AG10803 (cell line): ENCODE measurements around the gene ZW10.
"Not testable (repeated sequence)": the region's sequence is repeated elsewhere in the genome, so short reads cannot be mapped to it uniquely, and the experiment has no call there.

Experiments used
- DNase-seq: peaks from one replicate; pipeline ENCODE4 v3.0.0; 2010; ENCODE audit warnings: low read depth
- H3K4me3 ChIP-seq: 2 replicates; pipeline ENCODE4 v1.5.1; 2011; ENCODE audit warnings: mild to moderate bottlenecking, low read length, control low read depth
- TF ChIP-seq, protein P1 (sequence below): conservative IDR thresholded peaks from 2 replicates; pipeline ENCODE4 v1.5.1; 2011; ENCODE audit warnings: mild to moderate bottlenecking, low read length, control low read depth, inconsistent platforms

The ZW10 gene

DNA sequence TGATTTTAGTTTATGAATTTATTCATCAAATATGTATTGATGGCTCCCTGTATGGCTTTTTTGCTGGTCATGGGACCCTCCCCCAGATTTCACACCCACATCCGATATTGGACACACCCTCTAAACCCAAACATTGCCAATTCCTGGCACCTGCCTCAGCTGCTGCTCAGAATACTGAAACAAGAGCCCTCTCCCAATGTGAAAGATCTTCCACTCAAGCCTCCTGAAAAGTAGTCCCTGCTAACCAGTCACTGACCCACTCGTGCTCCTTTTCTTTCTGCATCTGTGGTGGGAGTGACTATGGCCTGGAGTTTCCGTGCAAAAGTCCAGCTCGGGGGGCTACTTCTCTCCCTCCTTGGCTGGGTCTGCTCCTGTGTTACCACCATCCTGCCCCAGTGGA lies 6.0 kb upstream of the ZW10 start, which contains the start of gene CLDN25:
Gene CLDN25, plus strand, starts transcription at position 301 of the 400 bp plus-strand sequence. Its CDS starts 0 bp downstream, at position 301.
- TF ChIP-seq, protein P1, sequence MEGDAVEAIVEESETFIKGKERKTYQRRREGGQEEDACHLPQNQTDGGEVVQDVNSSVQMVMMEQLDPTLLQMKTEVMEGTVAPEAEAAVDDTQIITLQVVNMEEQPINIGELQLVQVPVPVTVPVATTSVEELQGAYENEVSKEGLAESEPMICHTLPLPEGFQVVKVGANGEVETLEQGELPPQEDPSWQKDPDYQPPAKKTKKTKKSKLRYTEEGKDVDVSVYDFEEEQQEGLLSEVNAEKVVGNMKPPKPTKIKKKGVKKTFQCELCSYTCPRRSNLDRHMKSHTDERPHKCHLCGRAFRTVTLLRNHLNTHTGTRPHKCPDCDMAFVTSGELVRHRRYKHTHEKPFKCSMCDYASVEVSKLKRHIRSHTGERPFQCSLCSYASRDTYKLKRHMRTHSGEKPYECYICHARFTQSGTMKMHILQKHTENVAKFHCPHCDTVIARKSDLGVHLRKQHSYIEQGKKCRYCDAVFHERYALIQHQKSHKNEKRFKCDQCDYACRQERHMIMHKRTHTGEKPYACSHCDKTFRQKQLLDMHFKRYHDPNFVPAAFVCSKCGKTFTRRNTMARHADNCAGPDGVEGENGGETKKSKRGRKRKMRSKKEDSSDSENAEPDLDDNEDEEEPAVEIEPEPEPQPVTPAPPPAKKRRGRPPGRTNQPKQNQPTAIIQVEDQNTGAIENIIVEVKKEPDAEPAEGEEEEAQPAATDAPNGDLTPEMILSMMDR, result no peak
- no peak within 1 kb of the TSS for H3K4me3 ChIP-seq
- DNase-seq, result no peak

DNA sequence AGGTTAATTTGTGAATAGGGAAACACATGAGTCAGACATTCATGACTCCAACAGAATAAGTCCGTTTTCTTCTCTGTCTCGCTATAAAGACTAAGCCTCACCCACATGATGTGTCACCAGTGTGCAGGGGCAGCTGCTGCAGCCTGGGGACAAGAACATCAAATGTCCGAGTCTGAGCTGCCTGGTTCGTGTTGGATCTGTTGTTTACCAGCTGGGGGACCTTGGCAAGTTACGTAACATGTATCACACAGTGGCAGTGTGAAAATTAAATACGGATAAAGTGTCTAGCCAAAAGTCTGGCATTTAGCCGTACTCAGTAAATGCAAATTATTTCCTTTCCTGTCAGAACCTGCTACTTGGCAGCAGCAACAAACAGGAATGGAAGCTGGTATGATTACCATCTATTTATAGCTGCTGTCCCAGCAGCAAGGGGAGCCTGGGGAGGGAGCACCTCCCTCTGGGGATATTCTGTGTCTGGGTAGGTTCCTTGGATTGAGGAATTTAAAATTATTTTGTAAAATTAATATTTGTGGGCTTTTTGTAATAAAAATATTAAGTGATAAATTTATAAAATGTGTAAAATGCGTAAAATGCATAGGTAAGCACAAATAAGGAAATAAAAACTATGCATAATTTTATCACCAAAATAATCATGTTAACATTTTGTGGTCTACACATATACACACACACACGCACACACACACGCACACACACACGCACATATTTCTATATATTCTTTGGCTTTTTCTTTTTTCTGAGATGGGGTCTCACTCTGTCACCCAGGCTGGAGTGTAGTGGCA lies 4.8 kb upstream of the ZW10 start:
- TF ChIP-seq, protein P1, result no peak
- peak; percentile 34 for DNase-seq
- peak overlapping the region; percentile 8; the same call in 1 of the 2 replicates for H3K4me3 ChIP-seq

DNA sequence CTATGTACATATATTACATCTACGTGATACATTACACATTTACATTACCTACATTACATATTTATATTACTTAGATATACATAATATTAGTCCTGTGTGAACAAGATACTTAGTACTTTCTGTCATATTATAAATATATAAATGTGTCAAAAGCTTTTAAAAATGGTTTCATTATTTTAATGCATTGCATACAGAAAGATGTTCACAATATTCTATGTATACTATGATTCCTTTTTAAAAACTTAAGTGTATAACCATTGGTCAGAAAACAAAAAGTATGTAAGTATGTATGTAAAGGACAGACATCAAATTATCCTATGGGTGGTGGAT lies 647 bp upstream of the ZW10 start:
- no peak for DNase-seq
- TF ChIP-seq, protein P1, result no peak
- H3K4me3 ChIP-seq, result peak overlapping the region; percentile 95

DNA sequence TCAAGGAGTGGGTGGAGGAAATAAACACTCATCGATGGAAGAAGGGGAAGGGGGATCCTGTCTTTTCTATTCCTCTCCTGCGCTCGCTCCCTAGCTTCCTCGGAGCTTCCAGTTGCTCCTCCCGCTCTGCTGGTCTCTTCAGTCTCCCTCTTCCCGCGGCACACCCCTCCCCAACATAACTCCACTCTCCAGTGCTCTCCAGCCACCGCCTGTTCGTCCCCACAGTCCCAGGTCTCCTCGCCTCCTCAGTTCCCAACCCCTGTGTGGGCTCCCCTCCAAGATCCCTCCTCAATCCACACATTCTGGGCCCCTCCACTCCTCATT lies 438 bp downstream of the ZW10 start:
- peak; percentile 28 for DNase-seq
- peak overlapping the region; percentile 95 for H3K4me3 ChIP-seq
- TF ChIP-seq, protein P1, result no peak

DNA sequence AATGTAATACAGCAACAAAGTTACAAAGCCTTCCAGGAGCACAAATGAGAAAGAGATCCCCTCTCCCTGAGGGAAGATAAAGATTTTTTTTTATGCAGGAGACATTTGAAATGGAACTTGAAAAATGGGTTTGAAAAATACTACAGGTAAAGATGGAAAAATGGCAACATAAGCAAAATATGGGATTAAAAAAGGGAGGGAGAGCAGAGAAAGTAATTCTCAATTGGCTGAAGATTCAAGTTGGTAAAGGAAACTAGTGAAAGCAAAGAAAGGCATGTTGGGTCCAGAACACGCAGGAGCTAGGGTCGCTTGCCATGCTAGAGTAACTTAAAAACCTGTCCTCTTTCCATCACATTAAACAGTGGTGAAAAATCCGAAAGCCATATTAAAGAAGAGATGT lies 1.5 kb downstream of the ZW10 start:
- TF ChIP-seq, protein P1, result no peak
- no peak for DNase-seq
- no peak overlapping the region for H3K4me3 ChIP-seq

DNA sequence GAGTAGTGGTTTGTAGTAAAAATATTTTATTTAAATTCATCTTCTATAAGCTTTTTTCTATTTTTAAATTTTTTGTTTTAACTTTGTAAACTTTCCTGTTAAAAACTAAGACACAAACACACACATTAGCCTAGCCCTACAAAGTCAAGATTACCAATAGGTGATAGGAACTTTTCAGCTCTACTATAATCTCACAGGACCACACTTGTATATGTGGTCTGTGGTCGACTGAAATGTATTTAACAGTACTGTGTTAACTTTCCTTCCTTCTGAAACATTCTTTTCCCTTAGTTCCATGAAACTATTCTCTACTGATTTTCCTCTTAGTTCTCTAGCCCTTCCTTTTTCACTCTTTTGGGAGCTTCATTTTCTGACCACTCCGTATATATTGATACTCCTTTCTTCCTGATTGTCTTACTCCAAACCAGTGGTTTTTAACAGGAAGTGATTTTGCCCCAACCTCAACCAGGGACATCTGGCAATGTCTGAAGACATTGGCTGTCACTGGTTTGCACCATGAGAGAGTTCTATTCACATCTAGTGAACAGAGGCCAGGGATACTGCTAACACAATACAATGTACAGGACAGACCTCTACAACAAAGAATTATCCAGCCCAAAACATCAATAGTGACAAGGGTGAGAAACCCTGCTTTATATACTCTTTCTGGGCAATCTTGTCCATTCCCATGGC lies 8.8 kb downstream of the ZW10 start:
- no peak for DNase-seq
- H3K4me3 ChIP-seq, result no peak overlapping the region
- TF ChIP-seq, protein P1, result no peak

DNA sequence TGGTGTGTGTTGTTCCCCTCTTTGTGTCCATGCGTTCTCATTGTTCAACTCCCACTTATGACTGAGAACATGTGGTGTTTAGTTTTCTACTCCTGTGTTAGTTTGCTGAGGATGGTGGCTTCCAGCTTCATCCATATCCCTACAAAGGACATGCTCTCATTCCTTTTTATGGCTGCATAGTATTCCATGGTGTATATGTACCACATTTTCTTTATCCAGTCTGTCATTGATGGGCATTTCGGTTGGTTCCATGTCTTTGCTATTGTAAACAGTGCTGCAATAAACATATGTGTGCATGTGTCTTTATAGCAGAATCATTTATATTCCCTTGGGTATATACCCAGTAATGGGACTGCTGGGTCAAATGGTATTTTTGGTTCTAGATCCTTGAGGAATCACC lies 10.5 kb downstream of the ZW10 start:
- DNase-seq, H3K4me3 ChIP-seq: not testable (repeated sequence)
